Sigmoid colon (tissue), 4 donors: ENCODE data around the gene BBC3.

Source experiments
- CTCF ChIP-seq, 4 experiments: fragments of 450-650 bp in 3 of 4; fragments of 200-600 bp in 1 of 4; IDR thresholded peaks; one replicate each; pipeline ENCODE4 v1.5.1; 2016 to 2019; ENCODE audit warnings: antibody characterized with exemption in 4 of 4, mild to moderate bottlenecking in 3 of 4, moderate library complexity in 2 of 4
- POLR2A ChIP-seq, 2 donors: fragments of 450-650 bp; IDR thresholded peaks; one replicate each; pipeline ENCODE4 v1.6.1; 2016; ENCODE audit warnings: antibody characterized with exemption in 2 of 2, mild to moderate bottlenecking in 2 of 2, moderate library complexity in 2 of 2
- POLR2AphosphoS5 ChIP-seq, 4 donors: sonication (generic); formaldehyde crosslinking; IDR thresholded peaks; one replicate each; pipeline ENCODE4 v1.6.1; 2017; ENCODE audit warnings: antibody characterized with exemption in 4 of 4

- no peak for TF ChIP-seq CTCF (IDR thresholded peaks at IDR 0.05)
- no peak for TF ChIP-seq POLR2AphosphoS5 (IDR thresholded peaks at IDR 0.05)
- no peak for TF ChIP-seq POLR2A (IDR thresholded peaks at IDR 0.05)
These were observed 43.2 kb downstream of the BBC3 start for GRCh38 chr19:47187797-47188196.
